ENCODE results near the gene CDC16. TPM values are rescaled to one million over a fixed set of nuclear protein-coding genes. Genes with fewer than 3 reads are reported as not detected.

Gene CDC16
- total RNA-seq, 1 experiment from 2014 or later, result 28.6 TPM

DNA sequence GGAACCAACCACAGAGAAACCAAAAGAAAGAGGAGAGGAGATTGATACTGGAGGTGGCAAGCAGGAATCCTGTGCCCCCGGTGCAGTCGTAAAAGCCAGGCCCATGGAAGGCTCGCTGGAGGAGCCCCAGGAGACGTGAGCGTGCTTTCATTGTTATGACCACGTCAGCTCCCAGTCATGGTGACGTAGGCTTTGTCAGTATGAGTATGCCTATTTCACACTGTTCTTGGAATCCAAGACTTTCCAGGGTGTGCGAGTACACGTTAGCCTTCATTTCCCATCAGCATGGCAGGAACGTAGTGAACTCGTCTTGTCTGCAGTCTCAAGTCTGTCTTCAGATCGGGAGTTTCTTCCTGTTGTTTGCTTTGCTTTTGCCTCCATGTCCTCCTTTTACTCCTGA is 64.2 kb downstream of the CDC16 start:
- DNase-seq (ENCODE audit: low spot score), result no peak

DNA sequence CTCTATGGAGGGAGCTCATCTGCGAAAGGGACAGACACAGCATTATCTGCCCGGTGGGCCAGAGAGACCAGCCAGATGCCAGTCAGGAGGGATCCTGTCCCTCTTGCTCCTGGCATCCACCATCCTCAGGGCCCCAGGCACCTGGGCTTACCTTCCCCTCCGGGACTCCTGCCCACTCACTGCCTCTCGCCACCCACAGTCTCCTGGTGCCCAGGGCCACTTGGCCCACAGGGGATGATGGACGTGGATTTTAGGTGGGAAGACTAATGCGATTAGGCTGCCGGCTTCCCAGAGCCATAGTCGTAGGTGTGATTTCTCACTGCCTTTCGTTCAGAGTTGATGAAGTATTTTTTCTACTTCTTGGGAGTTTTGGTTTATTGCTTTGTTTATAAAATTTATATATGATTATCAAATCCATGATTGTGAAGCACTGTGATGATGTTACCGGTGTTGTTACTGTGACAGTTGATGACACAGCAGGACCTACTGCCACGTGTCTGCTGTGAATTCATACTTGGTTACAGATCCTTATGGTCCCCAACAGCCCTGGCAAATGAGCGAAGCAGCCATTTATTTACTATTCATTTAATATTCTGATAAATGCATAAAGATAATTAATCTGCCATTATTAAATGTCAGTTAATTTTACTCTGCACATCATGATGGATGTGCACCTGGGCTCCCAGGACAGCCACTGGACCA is 65.1 kb downstream of the CDC16 start:
- no peak for DNase-seq (ENCODE audit: low spot score)

DNA sequence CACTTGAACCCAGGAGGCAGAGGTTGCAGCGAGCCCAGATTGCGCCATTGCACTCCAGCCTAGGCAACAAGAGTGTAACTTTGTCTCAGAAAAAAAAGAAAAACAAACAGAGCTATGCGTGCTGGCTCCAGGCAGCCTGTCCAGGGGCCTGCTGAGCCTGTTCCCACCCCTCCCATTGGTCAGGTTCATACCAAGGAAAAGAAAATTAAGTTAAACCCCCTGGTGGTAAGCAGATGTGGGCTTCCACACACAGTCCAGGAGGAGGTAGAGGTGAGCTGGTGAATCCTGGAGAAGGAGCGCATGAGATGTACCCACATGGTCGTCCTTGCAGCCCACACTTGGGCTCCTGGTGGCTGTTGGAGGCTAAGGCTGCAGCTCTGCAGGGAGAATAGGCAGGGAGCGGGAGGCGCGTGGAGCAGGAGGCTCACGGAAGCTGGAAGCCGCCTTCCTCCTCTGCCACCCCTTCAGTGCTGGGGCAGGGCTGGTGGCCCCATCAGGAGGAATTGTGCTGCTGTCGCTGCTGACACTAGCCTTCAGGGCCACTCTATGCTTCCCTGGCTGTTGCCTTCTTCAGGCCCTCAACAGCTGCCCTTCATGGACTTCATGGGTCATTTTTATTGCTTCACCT is 69.1 kb downstream of the CDC16 start:
- DNase-seq (ENCODE audit: low spot score), result no peak

GRCh38 chr13:114304346-114305034 is 69.8 kb downstream of the CDC16 start:
- no peak for DNase-seq (ENCODE audit: low spot score)

DNA sequence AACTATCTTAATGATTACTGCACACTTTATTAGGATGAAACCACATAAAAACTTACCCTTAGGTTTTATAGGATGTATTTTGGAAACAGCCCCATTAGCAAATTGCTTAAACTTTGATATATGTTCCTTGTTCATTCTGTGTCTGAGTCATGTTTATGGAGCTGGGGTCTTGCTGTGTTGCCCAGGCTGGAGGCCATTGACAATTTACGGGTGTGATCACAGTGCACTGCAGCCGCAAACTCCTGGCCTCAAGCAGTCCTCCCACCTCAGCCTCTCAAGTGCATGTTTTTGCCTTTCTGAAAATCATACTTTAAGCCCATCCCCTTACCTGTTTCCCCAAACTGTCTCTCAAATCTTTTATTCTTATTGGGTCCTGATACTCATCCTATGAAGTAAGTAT is 74.4 kb downstream of the CDC16 start:
- DNase-seq (ENCODE audit: low spot score), result no peak

- no peak for DNase-seq (ENCODE audit: low spot score)
Observed at GRCh38 chr13:114309806-114310410, 75.2 kb downstream of the CDC16 start.

GRCh38 chr13:114310956-114311355 is 76.3 kb downstream of the CDC16 start:
- no peak for DNase-seq (ENCODE audit: low spot score)

- DNase-seq (ENCODE audit: low spot score), result no peak
Observed at GRCh38 chr13:114311387-114311786, 76.7 kb downstream of the CDC16 start.

GRCh38 chr13:114311908-114312307 is 77.2 kb downstream of the CDC16 start:
- no peak for DNase-seq (ENCODE audit: low spot score)

- DNase-seq (ENCODE audit: low spot score), result peak; percentile 7
Observed at GRCh38 chr13:114313061-114313860, 78.6 kb downstream of the CDC16 start.

DNA sequence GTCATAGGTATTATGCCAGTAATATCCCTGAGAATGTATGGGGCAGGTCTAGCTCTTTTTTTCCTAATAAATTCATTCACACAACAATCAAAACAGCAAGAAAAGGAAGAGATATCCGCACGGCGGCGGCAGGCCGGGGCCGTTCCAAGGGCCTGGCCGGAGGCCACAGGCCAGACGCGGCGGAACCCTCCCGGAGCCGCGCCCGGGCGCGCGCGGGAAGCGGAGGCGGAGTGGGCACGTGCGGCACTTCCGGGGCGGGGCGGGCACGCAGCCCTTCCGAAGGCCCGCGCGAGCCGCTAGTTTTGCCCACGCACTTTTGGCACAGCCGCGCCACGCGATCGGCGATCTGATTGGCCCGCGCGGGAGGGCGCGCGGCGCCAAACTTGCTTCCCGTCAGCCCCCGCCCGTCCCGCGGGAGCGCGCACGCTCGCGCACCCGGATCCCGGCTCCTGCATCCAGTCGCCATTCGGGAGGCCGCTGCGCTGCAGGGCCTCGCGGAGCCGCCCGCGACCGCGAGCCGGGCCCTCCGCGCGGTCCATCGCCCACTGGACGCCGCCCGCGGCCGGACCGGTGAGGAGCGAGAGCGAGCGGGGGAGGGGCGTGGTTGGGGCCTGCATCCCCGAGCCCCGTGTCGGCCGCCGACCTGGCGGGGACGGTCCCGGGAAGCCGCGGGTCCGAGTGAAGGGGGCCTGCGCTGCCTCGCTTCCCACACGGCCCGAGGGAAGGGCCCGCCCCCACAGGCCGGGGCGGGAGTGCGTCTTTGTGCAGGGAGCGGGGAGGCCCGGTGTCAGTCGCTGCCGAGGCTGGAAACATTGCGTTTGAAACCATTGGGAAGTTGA is 79.6 kb downstream of the CDC16 start, which contains the start of gene CHAMP1:
Gene CHAMP1, plus strand, starts transcription at position 430 of the 839 bp plus-strand sequence. CDS start 9,340 bp downstream, outside the sequence.
- peak; percentile 99 for DNase-seq (ENCODE audit: low spot score)

GRCh38 chr13:114315074-114315785 is 80.5 kb downstream of the CDC16 start:
- peak; percentile 16 for DNase-seq (ENCODE audit: low spot score)

DNA sequence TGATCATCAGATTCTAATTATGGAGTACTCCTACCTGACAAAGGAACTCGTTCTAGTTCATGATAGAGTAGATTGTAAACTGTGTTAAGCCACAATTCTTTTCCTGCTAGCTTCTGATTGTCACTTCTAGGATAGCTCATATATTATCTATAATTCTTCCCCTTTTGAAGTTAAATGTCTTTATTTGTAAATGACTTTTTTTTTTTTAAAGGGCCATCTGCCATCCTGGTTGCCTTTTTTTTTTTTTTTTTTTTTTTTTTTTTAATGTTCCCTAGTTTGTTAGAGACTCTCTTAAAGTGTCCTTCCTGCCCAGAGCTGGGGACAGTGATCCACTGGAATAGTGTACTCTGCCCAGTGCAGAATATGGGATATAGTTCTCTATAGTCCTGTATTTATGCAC is 83.9 kb downstream of the CDC16 start:
- no peak for DNase-seq (ENCODE audit: low spot score)

DNA sequence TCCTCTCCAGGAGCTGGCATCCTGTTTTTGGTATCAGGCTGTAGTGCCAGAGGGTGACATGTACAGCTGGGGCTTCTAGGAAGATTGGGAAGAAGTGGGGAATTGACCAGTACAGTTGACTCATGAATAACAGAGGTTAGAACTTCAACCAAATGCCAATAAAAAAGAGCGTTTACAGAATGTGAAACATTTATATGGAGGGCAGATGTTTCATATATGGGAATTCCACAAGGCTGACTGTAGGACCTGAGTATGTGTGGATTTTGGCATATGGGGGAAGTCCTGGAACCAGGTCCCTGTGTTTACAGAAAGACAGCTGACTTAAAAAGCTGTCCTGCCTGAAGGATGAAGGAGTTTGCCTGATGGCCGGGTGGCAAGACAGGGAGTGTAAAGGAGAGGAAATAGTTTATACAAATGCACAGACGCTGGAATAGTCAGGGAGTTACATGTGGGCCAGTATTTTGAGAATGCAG is 84.8 kb downstream of the CDC16 start:
- no peak for DNase-seq (ENCODE audit: low spot score)

GRCh38 chr13:114320065-114320464 is 85.4 kb downstream of the CDC16 start:
- DNase-seq (ENCODE audit: low spot score), result no peak

- DNase-seq (ENCODE audit: low spot score), result no peak
Observed at GRCh38 chr13:114321256-114321655, 86.6 kb downstream of the CDC16 start.

Data from HT-29 (cell line).